Measurements from ENCODE around the gene PRKAG2.

The PRKAG2 gene

GRCh38 chr7:151624246-151624928, 252.5 kb downstream of the PRKAG2 start:
- Histone ChIP-seq H4K20me1 (ENCODE audit: low read depth, low read length) (no peaks in the 10 kb centered on the region), H3F3A (ENCODE audit: insufficient read depth) (no peaks in the 10 kb centered on the region), H3K4me3 (ENCODE audit: insufficient read depth, low read length, poor library complexity, severe bottlenecking) (no peak overlapping the region), H3K79me2 (ENCODE audit: insufficient read depth, low read length) (no peaks in the 10 kb centered on the region), H3K27me3 (ENCODE audit: low read length) (no peaks in the 10 kb centered on the region), H3K9ac (ENCODE audit: low read length) (no peak overlapping the region), H3K27ac (ENCODE audit: low read depth, low read length) (no peak overlapping the region), H2AFZ (ENCODE audit: low read depth, low read length, severe bottlenecking) (no peak overlapping the region), H3K9me2 (replicated peaks; ENCODE audit: insufficient read depth, low read length) (no peaks in the 10 kb centered on the region), H3K36me3 (ENCODE audit: low read length) (no peaks in the 10 kb centered on the region), H3K9me3 (ENCODE audit: insufficient read depth, low read length) (no peaks in the 10 kb centered on the region), H3K4me2 (ENCODE audit: low read depth, low read length, poor library complexity, severe bottlenecking) (no peak overlapping the region)
- TF ChIP-seq EZH2phosphoT487 (conservative IDR thresholded peaks at IDR 0.05; ENCODE audit: low read length) (no peak), CTCF (IDR thresholded peaks at IDR 0.05; ENCODE audit: insufficient read depth, low read length, poor library complexity, severe bottlenecking) (no peak)

GRCh38 chr7:151623766-151624165, 253.1 kb downstream of the PRKAG2 start:
- Histone ChIP-seq H2AFZ (ENCODE audit: low read depth, low read length, severe bottlenecking) (no peak overlapping the region), H4K20me1 (ENCODE audit: low read depth, low read length) (no peaks in the 10 kb centered on the region), H3F3A (ENCODE audit: insufficient read depth) (no peaks in the 10 kb centered on the region), H3K36me3 (ENCODE audit: low read length) (no peaks in the 10 kb centered on the region), H3K9ac (ENCODE audit: low read length) (no peak overlapping the region), H3K4me3 (ENCODE audit: insufficient read depth, low read length, poor library complexity, severe bottlenecking) (no peak overlapping the region), H3K9me3 (ENCODE audit: insufficient read depth, low read length) (no peaks in the 10 kb centered on the region), H3K79me2 (ENCODE audit: insufficient read depth, low read length) (no peaks in the 10 kb centered on the region), H3K27ac (ENCODE audit: low read depth, low read length) (no peak overlapping the region), H3K4me2 (ENCODE audit: low read depth, low read length, poor library complexity, severe bottlenecking) (no peak overlapping the region), H3K9me2 (replicated peaks; ENCODE audit: insufficient read depth, low read length) (no peaks in the 10 kb centered on the region), H3K27me3 (ENCODE audit: low read length) (no peaks in the 10 kb centered on the region)
- no peak for TF ChIP-seq EZH2phosphoT487 (conservative IDR thresholded peaks at IDR 0.05; ENCODE audit: low read length)
- TF ChIP-seq CTCF (IDR thresholded peaks at IDR 0.05; ENCODE audit: insufficient read depth, low read length, poor library complexity, severe bottlenecking), result no peak

- Histone ChIP-seq H2AFZ (ENCODE audit: low read depth, low read length, severe bottlenecking) (no peak overlapping the region), H3K4me2 (ENCODE audit: low read depth, low read length, poor library complexity, severe bottlenecking) (no peak overlapping the region), H3K27me3 (ENCODE audit: low read length) (no peaks in the 10 kb centered on the region), H3K9ac (ENCODE audit: low read length) (no peak overlapping the region), H3K9me2 (replicated peaks; ENCODE audit: insufficient read depth, low read length) (no peaks in the 10 kb centered on the region), H3K4me3 (ENCODE audit: insufficient read depth, low read length, poor library complexity, severe bottlenecking) (no peak overlapping the region), H3K27ac (ENCODE audit: low read depth, low read length) (no peak overlapping the region), H4K20me1 (ENCODE audit: low read depth, low read length) (no peaks in the 10 kb centered on the region), H3K79me2 (ENCODE audit: insufficient read depth, low read length) (no peaks in the 10 kb centered on the region), H3K36me3 (ENCODE audit: low read length) (no peaks in the 10 kb centered on the region), H3F3A (ENCODE audit: insufficient read depth) (no peaks in the 10 kb centered on the region), H3K9me3 (ENCODE audit: insufficient read depth, low read length) (no peaks in the 10 kb centered on the region)
- TF ChIP-seq CTCF (IDR thresholded peaks at IDR 0.05; ENCODE audit: insufficient read depth, low read length, poor library complexity, severe bottlenecking) (no peak), EZH2phosphoT487 (conservative IDR thresholded peaks at IDR 0.05; ENCODE audit: low read length) (no peak)
These were observed 255.0 kb downstream of the PRKAG2 start for GRCh38 chr7:151621961-151622360.
